GM12891 (cell line): ENCODE measurements around the gene ACTL7B.

Experiments
- POLR2AphosphoS5 ChIP-seq: IDR thresholded peaks from 2 replicates; pipeline ENCODE4 v1.6.1; 2011; ENCODE audit warnings: low read depth, low read length, control low read depth
- TAF1 ChIP-seq: IDR thresholded peaks from 2 replicates; pipeline ENCODE4 v1.6.1; 2011; ENCODE audit warnings: low read depth, low read length, control low read depth

GRCh38 chr9:108844391-108844790 is 11.4 kb downstream of the ACTL7B start:
- no peak for TF ChIP-seq POLR2AphosphoS5
- no peak for TF ChIP-seq TAF1
